ENCODE measurements around the gene SH3RF2. TPM values are rescaled to one million over a fixed set of nuclear protein-coding genes. Genes with fewer than 3 reads are reported as not detected.
A peak's percentile ranks its signal among the peaks of the same experiment; 100 is the strongest.

The SH3RF2 gene
- total RNA-seq, 1 donor from 2014 or later: 267 TPM

DNA sequence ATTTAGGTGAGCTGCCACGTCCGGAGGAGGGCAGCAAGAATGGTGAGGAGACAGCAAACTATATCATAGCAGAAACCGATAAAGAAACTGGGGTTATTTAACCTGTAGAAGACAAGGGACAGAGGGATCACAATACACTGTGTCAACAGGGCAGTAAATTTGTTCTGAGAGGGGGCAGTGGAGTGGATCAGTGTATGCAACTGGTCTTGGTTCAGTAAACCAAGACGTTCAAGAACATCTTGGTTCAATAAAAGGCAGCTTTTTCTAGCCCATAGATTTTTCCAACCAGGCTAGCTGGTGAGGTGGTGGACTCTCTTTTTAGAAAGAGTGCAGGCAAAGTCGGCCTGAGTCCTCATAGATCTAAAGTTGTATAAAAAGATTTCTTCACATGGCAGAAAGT, 113.7 kb downstream of the SH3RF2 start:
- ATAC-seq: no peak
- DNase-seq (ENCODE audit: missing footprints): no peak
- intact Hi-C loops (cut with DNase I): loop anchor here (10.0 kb wide), 1 partner anchor 1845 kb away; no protein-coding TSS in a partner anchor

DNA sequence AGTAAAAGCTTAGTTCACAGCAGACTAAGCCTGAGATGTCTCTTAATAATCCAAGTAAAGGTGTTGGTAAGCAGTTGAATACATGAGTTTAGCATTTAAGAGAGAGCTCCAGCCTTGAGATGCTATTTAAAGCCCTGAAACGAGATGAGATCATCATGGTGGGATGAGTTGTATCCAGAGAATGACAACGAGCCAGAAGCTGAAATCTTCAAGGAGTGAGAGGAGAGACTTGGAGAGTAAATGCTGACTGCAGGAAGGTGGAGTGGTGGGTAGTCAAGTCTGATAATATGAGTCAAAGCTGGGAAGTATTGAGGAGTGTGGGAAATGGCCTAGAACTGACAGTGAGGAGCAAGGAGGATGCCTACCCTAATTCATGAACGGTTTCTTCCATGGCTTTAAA, 115.3 kb downstream of the SH3RF2 start:
- ATAC-seq (no peak), DNase-seq (ENCODE audit: missing footprints) (no peak)
- intact Hi-C loops (cut with DNase I): loop anchor here (10.0 kb wide), 1 partner anchor 1847 kb away; no protein-coding TSS in a partner anchor

DNA sequence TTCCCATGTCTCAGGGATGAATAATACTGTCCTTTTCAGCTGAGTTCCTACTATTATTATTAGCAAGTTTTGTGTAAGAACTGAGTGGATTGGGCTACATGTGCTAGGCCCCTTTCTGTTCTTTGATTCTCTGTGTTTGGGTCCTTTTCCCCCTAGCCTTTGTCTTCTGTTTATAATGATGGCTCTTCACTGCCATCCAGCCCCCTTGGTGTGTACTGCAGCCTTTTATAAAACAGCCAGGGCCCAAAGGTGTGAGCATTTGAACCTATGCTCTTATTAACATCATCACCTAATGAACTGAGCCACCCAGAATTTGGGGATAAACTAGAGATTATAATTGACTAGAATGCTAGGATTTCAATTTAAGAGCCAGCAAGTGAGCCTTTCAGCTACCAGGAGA, 116.4 kb downstream of the SH3RF2 start:
- DNase-seq (ENCODE audit: missing footprints): no peak
- intact Hi-C loops (cut with DNase I): loop anchor here (10.0 kb wide), 1 partner anchor 1848 kb away; no protein-coding TSS in a partner anchor
- no peak for ATAC-seq

DNA sequence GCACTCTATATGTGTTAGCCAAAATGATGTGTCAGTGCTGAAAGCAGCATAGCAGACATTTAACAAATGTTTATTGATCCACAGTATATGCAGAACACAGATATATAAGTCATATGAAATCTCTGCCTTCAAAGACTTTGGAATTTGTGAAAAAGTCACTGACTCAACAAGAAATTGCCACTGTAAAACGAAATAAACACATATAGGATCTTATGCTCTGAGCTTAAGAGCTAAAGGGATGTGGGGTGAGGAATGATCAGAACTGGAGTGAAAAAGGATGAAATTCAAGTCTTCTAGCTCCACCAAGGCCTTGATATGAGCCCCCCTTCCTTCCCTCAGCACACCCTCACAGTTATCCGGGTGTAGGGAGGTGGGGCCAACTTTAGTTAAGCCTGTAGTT, 119.1 kb downstream of the SH3RF2 start:
- intact Hi-C loops (cut with DNase I): loop anchor here (10.0 kb wide), 1 partner anchor 1851 kb away; no protein-coding TSS in a partner anchor
- no peak for ATAC-seq
- no peak for DNase-seq (ENCODE audit: missing footprints)

DNA sequence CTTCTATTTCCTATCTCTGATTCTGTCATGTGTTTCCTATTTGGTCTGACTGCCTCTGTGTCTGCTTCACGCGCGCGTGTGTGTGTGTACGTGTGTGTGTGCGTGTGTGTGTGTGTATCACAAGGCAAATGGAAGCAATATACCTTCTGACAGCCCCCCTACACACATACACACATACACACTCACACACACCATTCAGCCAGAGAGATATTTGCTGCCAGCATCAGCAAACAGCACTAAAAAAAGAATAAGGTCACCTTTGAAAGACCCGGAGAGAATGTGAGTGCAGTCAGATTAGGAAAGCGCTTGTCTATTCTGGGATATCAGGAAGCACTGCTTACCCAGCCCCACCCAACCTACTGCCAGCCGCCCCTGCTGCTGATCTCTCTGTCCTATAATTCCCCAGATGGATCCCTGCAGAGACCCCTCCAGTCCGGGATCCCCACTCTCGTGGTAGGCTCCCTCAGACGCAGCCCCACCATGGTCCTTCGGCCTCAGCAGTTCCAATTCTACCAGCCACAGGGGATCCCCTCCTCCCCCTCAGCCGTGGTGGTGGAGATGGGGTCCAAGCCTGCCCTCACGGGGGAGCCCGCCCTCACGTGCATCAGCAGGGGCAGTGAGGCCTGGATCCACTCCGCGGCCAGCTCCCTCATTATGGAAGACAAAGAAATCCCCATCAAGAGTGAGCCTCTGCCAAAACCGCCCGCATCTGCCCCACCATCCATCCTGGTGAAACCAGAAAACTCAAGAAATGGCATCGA, 123.3 kb downstream of the SH3RF2 start:
- DNase-seq (ENCODE audit: missing footprints): peak; percentile 71
- intact Hi-C loops (cut with DNase I): loop anchor here (1.0 to 10.0 kb wide), 2 partner anchors 12 to 1855 kb away; no protein-coding TSS in a partner anchor
- ATAC-seq: peak; percentile 87

DNA sequence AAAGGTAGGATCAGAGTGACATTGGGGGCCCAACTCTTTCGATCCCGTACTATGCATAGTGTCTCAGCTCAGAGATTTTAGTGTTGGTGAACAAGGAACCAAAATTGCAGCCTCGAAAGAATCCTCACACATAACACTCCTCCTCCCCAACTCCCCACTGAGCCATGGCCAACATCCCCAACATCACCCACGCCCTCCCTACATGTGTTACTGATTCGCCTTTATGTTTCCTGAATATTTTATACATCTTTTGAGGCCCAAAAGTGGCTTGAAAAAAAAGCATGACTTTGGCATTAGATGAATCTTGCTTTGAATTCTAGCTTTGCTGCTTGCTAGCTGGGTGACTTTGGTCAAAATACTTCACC, 123.8 kb downstream of the SH3RF2 start:
- DNase-seq (ENCODE audit: missing footprints) (no peak), ATAC-seq (no peak)
- intact Hi-C loops (cut with DNase I): no loop called here

DNA sequence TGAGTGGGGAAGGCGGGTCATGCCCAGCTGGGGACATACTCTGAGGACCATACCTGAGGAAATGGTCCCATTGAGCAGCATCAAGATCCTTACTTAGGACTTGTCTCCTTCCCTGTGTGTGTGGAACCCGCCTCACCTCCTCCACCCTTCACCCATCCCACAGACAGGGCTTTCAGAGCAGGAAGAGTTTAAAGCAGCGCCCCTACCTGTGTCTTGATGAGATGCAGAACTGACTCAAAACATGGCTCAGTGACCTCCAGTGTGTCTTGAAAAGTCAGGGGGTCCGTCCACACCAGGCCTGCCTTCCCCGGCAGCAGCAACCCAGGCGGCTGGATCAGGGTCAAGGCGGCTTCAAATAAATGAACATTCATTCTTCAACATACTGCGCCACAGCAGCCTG, 130.6 kb downstream of the SH3RF2 start:
- intact Hi-C loops (cut with DNase I): no loop called here
- DNase-seq (ENCODE audit: missing footprints): peak; percentile 56
- ATAC-seq: no peak

DNA sequence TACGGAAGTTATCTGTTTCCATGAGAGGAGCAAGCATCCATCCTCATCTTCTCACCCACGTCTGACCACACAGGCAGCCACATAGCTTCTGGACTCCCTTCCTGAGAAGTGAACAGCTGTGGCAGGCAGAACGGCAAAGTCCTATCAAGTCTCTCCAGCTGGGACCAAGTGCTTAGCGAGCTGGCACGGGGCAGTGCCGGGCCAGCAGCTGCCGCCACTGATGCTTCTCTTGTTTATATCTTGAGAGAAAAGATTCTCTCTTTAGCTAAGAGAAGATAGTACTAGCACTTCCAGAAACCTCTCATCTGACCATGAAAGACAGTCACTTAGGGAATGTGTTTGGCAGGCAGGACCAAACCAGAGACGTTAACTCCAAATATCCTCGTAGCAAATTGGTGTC, 131.8 kb downstream of the SH3RF2 start:
- intact Hi-C loops (cut with DNase I): no loop called here
- DNase-seq (ENCODE audit: missing footprints) (peak; percentile 69), ATAC-seq (peak; percentile 49)

DNA sequence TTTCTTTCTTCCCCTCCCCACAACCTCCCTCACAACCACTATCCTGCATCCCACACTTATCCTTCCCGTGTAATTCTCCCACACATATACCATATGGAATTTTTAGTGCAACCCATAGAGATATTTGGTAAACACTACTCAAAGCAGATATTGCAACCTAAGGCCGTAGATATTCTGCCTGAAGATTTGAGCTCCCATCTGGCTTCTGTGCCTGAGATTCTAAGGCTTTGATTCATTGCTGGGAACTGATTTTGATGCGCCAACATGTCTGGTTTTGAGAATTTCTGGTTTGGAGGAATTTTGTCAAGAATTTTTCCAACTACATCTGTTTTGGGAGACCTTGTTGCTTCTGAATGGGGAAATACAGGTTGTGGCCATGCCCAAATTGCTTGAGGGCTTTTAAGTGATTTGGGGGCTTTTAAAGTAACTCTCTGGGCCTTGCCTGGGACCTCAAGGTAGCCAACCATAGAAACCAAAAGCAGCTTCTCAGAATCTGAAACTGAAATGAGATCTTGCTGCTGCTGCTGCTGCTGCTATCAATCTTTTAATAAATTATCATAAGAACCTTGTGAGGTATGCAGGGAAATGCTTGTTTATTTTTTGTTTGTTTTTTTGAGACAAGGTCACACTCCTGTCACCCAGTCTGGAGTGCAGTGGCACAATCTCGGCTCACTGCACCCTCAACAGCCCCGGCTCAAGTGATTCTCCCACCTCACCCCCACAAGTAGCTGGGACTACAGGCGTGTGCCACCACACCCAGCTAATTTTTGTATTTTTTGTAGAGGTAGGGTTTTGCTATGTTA, 132.8 kb downstream of the SH3RF2 start:
- intact Hi-C loops (cut with DNase I): no loop called here
- ATAC-seq: no peak
- no peak for DNase-seq (ENCODE audit: missing footprints)

DNA sequence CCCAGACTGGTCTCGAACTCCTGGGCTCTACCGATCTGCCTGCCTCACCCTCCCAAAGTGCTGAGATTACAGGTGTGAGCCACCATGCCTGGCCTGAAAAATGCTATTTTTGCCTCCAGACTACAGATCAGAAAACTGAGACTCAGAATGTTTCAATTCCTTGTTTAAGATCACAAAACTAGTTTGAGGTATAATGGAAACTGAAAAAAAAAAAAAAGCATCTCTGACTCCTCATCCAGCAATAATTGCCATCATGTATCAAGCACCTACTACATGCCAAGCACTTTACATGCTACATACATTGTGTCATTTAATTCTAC, 133.4 kb downstream of the SH3RF2 start:
- intact Hi-C loops (cut with DNase I): loop anchor here (1.0 kb wide), 1 partner anchor 46 kb away; no protein-coding TSS in a partner anchor
- DNase-seq (ENCODE audit: missing footprints): no peak
- no peak for ATAC-seq

DNA sequence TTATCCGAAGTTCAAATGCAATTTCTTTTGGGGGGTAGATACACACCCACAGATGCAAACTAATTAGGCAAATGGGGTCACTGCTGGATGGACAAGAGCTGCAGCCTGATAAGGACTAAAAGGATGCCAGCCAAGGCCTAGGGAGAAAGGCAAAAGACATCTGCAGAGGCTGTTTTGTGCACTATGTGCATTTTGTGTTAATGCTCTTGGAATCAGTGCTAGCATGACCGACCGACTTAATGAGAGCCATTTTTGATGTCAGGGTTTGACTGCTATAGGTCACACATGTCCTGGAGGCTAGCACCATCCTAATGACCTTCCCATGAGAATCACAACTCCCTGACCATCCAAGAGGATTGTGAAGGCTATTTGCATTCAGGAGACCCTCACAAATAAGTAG, 134.4 kb downstream of the SH3RF2 start:
- intact Hi-C loops (cut with DNase I): loop anchor here (1.0 kb wide), 3 partner anchors 11 to 45 kb away; no protein-coding TSS in a partner anchor
- ATAC-seq (no peak), DNase-seq (ENCODE audit: missing footprints) (no peak)

DNA sequence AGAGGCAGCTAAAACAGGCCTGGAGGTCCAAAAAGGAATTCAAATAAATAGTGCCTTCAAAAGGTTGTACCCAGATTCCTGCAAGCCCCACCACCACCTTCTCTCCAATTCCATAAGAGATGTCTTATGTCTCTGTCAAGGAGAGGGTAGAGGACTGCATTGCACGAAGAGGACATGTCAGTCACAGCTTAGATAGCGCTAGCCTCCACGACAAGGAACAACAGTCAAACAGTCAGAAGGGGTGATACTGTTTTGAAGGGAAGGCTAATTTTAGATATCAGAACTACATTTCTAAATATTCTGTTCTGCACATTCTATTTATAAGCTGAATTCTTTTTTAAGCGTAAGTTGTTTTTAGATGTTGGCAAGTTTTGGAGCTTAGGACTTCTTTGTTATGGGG, 134.8 kb downstream of the SH3RF2 start:
- DNase-seq (ENCODE audit: missing footprints): no peak
- peak; percentile 68 for ATAC-seq
- intact Hi-C loops (cut with DNase I): loop anchor here (1.0 kb wide), 2 partner anchors 12 to 32 kb away; no protein-coding TSS in a partner anchor

DNA sequence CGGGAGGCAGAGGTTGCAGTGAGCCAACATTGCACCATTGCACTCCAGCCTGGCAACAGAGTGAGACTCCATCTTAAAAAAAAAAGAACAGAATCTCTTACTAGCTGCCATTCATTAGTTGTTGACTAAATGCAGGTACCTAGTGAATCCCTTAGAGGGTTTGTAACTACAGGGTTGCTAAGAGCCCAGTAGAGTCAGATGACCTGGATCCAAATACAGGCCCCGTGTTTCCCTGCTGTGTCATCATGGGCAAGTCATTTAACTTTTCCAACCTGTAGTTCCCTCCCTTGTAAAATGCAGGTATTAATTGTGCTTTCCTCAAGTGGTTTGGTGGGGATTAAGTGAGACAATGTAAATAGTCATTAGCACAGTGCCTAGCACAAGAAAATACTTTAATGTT, 136.2 kb downstream of the SH3RF2 start:
- DNase-seq (ENCODE audit: missing footprints) (no peak), ATAC-seq (peak; percentile 52)

DNA sequence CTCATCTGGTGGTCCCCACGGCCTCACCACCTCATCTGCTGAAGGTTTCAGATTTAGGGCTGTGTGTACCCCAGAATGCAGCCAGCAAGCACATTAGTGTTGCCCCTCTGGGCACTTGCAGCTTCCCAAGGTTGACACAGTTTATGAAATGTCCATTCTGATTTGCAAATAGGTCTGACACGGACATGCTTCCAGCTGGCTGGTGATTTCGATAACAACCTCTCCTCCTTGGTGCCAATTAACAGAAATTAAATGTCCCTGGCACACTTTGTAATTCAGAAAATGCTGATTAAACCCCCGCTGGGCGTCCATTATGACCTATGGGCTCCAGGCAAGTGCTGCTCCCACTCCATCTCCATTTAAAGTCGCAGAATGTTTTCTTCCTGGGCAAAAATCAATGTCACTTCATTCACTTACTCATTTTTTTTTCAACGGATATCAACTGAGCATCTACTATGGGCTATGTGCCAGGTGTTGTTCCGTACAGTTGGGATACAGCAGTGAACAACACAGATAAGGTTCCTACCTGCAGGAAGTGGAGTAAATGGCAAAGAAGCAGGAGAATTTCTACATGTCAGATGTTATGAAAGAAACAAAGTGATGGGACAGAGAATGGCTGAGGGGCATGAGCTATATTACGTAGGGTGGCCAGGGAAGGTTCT, 137.0 kb downstream of the SH3RF2 start:
- no peak for DNase-seq (ENCODE audit: missing footprints)
- intact Hi-C loops (cut with DNase I): no loop called here
- ATAC-seq: peak; percentile 48

More for the DNA sequence above, 136.2 kb downstream of the SH3RF2 start:
- intact Hi-C loops (cut with DNase I): no loop called here

DNA sequence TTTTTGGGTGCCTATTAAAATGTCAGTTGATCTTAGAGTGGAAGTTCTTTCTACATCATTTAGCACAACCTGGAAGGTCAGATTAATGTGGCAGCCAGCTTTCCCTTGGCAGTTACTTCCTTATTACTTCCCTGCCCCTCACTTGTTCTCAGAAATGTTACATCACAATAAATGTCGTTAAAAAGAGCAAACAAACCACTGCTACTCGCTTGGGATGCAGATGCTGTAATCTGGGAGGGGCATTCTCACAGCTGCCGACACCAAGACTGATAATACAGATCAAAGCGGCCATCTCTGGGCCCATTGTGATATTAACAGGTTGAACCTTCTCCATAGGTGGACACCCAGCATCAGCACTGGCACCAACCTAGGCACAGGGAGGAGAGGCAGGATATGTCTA, 139.7 kb downstream of the SH3RF2 start:
- DNase-seq (ENCODE audit: missing footprints) (no peak), ATAC-seq (no peak)
- intact Hi-C loops (cut with DNase I): no loop called here

DNA sequence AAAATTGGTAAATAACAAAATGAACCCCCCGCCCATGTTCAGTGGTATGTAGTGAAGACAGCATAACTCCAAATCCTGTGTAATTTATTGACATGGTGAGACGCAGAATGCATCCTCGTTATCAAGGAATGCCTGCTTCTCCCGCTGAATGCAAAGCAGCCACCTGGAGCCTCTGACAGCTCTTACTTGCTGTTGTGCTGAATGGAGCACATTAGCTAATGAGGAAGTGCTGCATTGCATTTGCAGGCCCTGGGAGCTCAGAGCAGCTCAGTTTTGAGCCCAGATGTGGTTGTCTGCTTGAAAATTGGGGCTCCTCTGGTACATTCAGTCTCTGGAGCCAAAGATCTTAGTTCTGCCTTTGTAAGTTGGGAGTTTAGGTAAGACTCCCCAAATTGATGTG, 140.1 kb downstream of the SH3RF2 start:
- no peak for ATAC-seq
- no peak for DNase-seq (ENCODE audit: missing footprints)
- intact Hi-C loops (cut with DNase I): no loop called here

DNA sequence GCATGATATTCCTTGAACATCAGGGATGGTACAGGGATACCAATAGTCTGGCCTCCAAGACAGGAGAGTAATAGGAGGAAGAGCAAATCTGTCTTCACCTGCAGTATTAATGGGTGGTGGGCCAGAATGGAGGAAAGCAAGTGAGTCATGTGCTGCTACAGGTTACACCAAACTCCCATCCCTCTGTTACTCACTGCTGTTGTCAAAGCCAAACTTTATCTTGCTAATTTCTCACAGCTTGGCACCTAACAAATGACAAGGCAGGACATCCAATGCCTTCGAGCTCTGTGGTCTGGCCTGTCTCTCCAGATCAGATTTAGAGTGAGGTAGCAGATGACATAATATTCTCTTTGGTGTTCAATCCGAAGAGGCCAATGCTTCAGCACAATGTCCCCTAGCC, 142.2 kb downstream of the SH3RF2 start:
- DNase-seq (ENCODE audit: missing footprints): no peak
- no peak for ATAC-seq
- intact Hi-C loops (cut with DNase I): no loop called here

DNA sequence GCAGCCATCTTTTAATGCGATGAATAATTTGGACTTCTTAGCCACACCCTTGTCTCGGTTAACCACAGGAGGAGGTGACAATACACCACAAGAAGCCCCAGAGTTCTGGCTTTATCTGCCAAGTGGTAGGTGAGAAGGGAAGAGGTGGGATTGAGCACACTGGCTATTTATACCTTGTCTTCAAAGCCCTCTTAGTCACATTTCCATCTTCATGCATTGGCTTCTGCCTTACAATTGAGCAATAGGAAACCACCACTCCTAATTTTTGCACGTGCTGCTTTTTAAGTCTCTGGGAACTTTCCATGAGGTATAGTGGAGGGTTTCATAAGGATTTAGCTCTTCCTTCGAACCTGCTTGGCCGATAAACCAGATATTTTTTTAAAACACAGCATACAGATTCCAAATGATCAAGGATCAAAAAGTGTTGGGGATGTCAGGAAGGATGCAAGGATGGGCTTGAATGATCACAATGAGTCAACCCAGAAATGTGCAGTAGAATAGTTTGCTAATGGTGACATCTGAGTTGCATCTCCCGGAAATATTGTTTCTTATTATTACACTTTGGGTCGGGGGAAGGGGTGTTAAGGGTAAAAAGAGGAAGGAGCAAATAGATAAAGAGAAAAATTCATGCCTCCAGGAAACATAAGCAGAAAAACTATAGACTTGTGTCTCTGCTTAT, 143.5 kb downstream of the SH3RF2 start:
- DNase-seq (ENCODE audit: missing footprints): no peak
- intact Hi-C loops (cut with DNase I): no loop called here
- ATAC-seq: no peak

DNA sequence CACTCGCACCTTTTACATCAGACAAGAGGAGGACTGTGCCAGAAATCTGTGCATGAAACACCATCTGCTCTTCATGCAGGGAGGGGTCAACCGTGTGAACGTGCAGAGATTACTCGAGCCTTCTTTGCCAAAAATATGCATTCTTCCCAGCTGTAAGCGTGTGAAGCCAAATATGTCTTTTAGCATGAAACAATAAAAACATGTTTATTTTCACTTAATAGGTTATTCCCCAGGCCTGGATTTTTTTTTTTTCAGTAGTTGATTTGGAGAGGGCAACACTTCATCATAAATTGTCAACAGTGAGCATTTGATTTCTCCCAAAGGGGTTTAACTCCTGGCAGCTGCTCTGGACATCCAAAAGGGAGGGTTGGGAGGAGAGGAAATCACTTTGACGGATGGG, 145.2 kb downstream of the SH3RF2 start:
- intact Hi-C loops (cut with DNase I): no loop called here
- ATAC-seq (no peak), DNase-seq (ENCODE audit: missing footprints) (no peak)

All from Right ventricle myocardium inferior (tissue), 1 donor.